SK-N-SH treated with all-trans-retinoic acid at 6 μM for 48 hours (cell line): ENCODE measurements around the gene NMUR2.

Source experiments
- ATAC-seq: fragments of 200-7000 bp; cut with Tn5 transposase; 3 replicates; pipeline ENCODE4 v1.9.1; 2020; ENCODE audit warnings: mild to moderate bottlenecking, moderate library complexity
- ARNTL ChIP-seq: fragments of 450-650 bp; formaldehyde crosslinking; IDR thresholded peaks from 2 replicates; pipeline ENCODE4 v1.5.0; 2020; ENCODE audit warnings: low read depth, mild to moderate bottlenecking, moderate library complexity, borderline replicate concordance
- BACH2 ChIP-seq: fragments of 250-450 bp; sonication (Bioruptor Pico); IDR thresholded peaks from 2 replicates; pipeline ENCODE4 v1.9.0; 2021; ENCODE audit warnings: mild to moderate bottlenecking, borderline replicate concordance
- CREB5 ChIP-seq: fragments of 250-450 bp; sonication (Bioruptor Pico); IDR thresholded peaks from 2 replicates; pipeline ENCODE4 v1.5.1; 2020; ENCODE audit warnings: low read depth, mild to moderate bottlenecking, moderate library complexity
- CSDC2 ChIP-seq: fragments of 250-450 bp; sonication (Bioruptor Pico); IDR thresholded peaks from 2 replicates; pipeline ENCODE4 v1.5.0; 2020; ENCODE audit warnings: mild to moderate bottlenecking, moderate library complexity
- CSRNP3 ChIP-seq: fragments of 250-450 bp; sonication (Bioruptor Pico); IDR thresholded peaks from 2 replicates; pipeline ENCODE4 v1.5.1; 2021; ENCODE audit warnings: mild to moderate bottlenecking, moderate library complexity
- ESRRG ChIP-seq: fragments of 250-450 bp; sonication (Bioruptor Pico); IDR thresholded peaks from 2 replicates; pipeline ENCODE4 v1.6.1; 2021; ENCODE audit warnings: mild to moderate bottlenecking
- GLIS3 ChIP-seq: fragments of 250-450 bp; sonication (Bioruptor Pico); IDR thresholded peaks from 2 replicates; pipeline ENCODE4 v1.5.0; 2020; ENCODE audit warnings: mild to moderate bottlenecking, moderate library complexity
- ISL1 ChIP-seq: fragments of 250-450 bp; sonication (Bioruptor Pico); IDR thresholded peaks from 2 replicates; pipeline ENCODE4 v2.1.2; 2022; ENCODE audit warnings: mild to moderate bottlenecking, moderate library complexity
- OSR1 ChIP-seq: fragments of 250-450 bp; sonication (Bioruptor Pico); IDR thresholded peaks from 2 replicates; pipeline ENCODE4 v1.8.0; 2022; ENCODE audit warnings: moderate library complexity, mild to moderate bottlenecking, inconsistent platforms
- PATZ1 ChIP-seq: fragments of 250-450 bp; sonication (Bioruptor Pico); IDR thresholded peaks from 2 replicates; pipeline ENCODE4 v1.8.0; 2020; ENCODE audit warnings: mild to moderate bottlenecking, moderate library complexity, borderline replicate concordance
- PPARA ChIP-seq: fragments of 250-450 bp; sonication (Bioruptor Pico); IDR thresholded peaks from 2 replicates; pipeline ENCODE4 v1.5.0; 2020; ENCODE audit warnings: mild to moderate bottlenecking, borderline replicate concordance
- RARB ChIP-seq: fragments of 250-450 bp; sonication (Bioruptor Pico); IDR thresholded peaks from 2 replicates; pipeline ENCODE4 v1.8.0; 2021; ENCODE audit warnings: mild to moderate bottlenecking, moderate library complexity
- SNAI2 ChIP-seq: fragments of 250-450 bp; sonication (Bioruptor Pico); IDR thresholded peaks from 2 replicates; pipeline ENCODE4 v1.5.0; 2020; ENCODE audit warnings: mild to moderate bottlenecking, moderate library complexity
- TCF4 ChIP-seq: fragments of 250-450 bp; sonication (Bioruptor Pico); IDR thresholded peaks from 2 replicates; pipeline ENCODE4 v1.8.0; 2021; ENCODE audit warnings: mild to moderate bottlenecking, moderate library complexity, borderline replicate concordance
- TSHZ2 ChIP-seq: fragments of 250-450 bp; sonication (Bioruptor Pico); IDR thresholded peaks from 2 replicates; pipeline ENCODE4 v1.5.0; 2020; ENCODE audit warnings: mild to moderate bottlenecking, moderate library complexity
- ZFP3 ChIP-seq: fragments of 250-450 bp; sonication (Bioruptor Pico); IDR thresholded peaks from 2 replicates; pipeline ENCODE4 v1.5.0; 2020; ENCODE audit warnings: mild to moderate bottlenecking, moderate library complexity
- ZNF8 ChIP-seq: fragments of 450-650 bp; formaldehyde crosslinking; IDR thresholded peaks from 2 replicates; pipeline ENCODE4 v1.5.0; 2020; ENCODE audit warnings: mild to moderate bottlenecking, moderate library complexity
- TF ChIP-seq, protein P1 (sequence below): fragments of 250-450 bp; sonication (Bioruptor Pico); IDR thresholded peaks from 2 replicates; pipeline ENCODE4 v1.8.0; 2021; ENCODE audit warnings: low read depth, mild to moderate bottlenecking, moderate library complexity, borderline replicate concordance

NMUR2 gene

GRCh38 chr5:152406082-152406481, 1.0 kb upstream of the NMUR2 start:
- no peak for ATAC-seq
- TF ChIP-seq ARNTL (no peak), CREB5 (no peak), CSRNP3 (CRISPR knock-in tag) (no peak), PPARA (CRISPR knock-in tag) (no peak), RARB (CRISPR knock-in tag) (no peak), BACH2 (CRISPR knock-in tag) (no peak), TSHZ2 (CRISPR knock-in tag) (no peak), SNAI2 (CRISPR knock-in tag) (no peak), ZNF8 (CRISPR knock-in tag) (no peak), TCF4 (CRISPR knock-in tag) (no peak), ZFP3 (CRISPR knock-in tag) (no peak), GLIS3 (CRISPR knock-in tag) (no peak)
- TF ChIP-seq, all 23 proteins: peak for 0

DNA sequence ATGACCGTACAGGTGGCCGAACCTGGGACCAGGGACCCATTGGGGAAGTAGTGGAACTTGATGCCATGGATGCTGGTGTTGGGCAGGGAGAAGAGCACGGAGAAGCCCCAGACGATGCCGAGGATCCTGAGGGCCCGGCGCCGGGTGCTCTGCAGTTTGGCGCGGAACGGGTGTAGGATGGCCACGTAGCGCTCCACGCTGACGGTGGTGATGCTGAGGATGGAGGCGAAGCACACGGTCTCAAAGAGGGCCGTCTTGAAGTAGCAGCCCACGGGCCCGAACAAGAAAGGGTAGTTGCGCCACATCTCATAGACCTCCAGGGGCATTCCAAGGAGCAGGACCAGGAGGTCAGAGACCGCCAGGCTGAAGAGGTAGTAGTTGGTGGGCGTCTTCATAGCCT, 585 bp downstream of the NMUR2 start:
- ATAC-seq: no peak
- TF ChIP-seq BACH2 (CRISPR knock-in tag): no peak
- TF ChIP-seq, protein P1, sequence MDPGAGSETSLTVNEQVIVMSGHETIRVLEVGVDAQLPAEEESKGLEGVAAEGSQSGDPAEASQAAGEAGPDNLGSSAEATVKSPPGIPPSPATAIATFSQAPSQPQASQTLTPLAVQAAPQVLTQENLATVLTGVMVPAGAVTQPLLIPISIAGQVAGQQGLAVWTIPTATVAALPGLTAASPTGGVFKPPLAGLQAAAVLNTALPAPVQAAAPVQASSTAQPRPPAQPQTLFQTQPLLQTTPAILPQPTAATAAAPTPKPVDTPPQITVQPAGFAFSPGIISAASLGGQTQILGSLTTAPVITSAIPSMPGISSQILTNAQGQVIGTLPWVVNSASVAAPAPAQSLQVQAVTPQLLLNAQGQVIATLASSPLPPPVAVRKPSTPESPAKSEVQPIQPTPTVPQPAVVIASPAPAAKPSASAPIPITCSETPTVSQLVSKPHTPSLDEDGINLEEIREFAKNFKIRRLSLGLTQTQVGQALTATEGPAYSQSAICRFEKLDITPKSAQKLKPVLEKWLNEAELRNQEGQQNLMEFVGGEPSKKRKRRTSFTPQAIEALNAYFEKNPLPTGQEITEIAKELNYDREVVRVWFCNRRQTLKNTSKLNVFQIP (CRISPR knock-in tag): no peak
- TF ChIP-seq CSRNP3 (CRISPR knock-in tag): no peak
- no peak for TF ChIP-seq GLIS3 (CRISPR knock-in tag)
- TF ChIP-seq SNAI2 (CRISPR knock-in tag): no peak
- no peak for TF ChIP-seq CSDC2
- no peak for TF ChIP-seq CREB5
- no peak for TF ChIP-seq OSR1
- TF ChIP-seq ESRRG (CRISPR knock-in tag): no peak
- TF ChIP-seq TCF4 (CRISPR knock-in tag): no peak
- TF ChIP-seq PATZ1 (CRISPR knock-in tag): no peak
- no peak for TF ChIP-seq ARNTL
- no peak for TF ChIP-seq ZNF8 (CRISPR knock-in tag)
- TF ChIP-seq ISL1: no peak
